Keratinocyte (primary cell): ENCODE data around the gene GLT1D1. TPM values are rescaled to one million over a fixed set of nuclear protein-coding genes. Genes with fewer than 3 reads are reported as not detected.

ENCODE experiments used
- DNase-seq: peaks from one replicate; pipeline ENCODE4 v3.0.0-alpha.2; 2011; ENCODE audit warnings: low read depth, missing footprints, low spot score
- FAIRE-seq: peaks from 2 replicates; lab custom pipeline; 2011; peaks lifted over from hg19 to GRCh38; lab: Jason Lieb, UNC
- H2AFZ ChIP-seq: 2 replicates; pipeline ENCODE4 v1.6.0; 2012; ENCODE audit warnings: low read length, control low read depth, inconsistent platforms; ENCODE audit not compliant: control insufficient read depth
- H3K27ac ChIP-seq: 2 replicates; pipeline ENCODE4 v1.5.1; 2011; ENCODE audit warnings: low read length; ENCODE audit not compliant: control insufficient read depth, insufficient read depth
- H3K27me3 ChIP-seq: 3 replicates; pipeline ENCODE4 v1.6.0; 2011; ENCODE audit warnings: low read length; ENCODE audit not compliant: control insufficient read depth, insufficient read depth; ENCODE audit errors: extremely low read depth
- H3K36me3 ChIP-seq, 2 experiments: 2 replicates in 1 of 2; 3 replicates in 1 of 2; pipeline ENCODE4 v1.5.1; 2011; ENCODE audit warnings: low read length in 2 of 2, mild to moderate bottlenecking in 1 of 2; ENCODE audit not compliant: control insufficient read depth in 2 of 2, insufficient read depth in 2 of 2; ENCODE audit errors: extremely low read depth in 1 of 2
- H3K4me1 ChIP-seq: 3 replicates; pipeline ENCODE4 v1.5.1; 2011; ENCODE audit warnings: low read length; ENCODE audit not compliant: control insufficient read depth, insufficient read depth; ENCODE audit errors: extremely low read depth
- H3K4me2 ChIP-seq: 3 replicates; pipeline ENCODE4 v1.6.0; 2011; ENCODE audit warnings: low read depth, low read length; ENCODE audit not compliant: control insufficient read depth, insufficient read depth; ENCODE audit errors: extremely low read depth
- H3K4me3 ChIP-seq, 3 experiments: fragments of 200-600 bp in 1 of 3; sonication (generic) in 1 of 3; 2 replicates in 2 of 3; 3 replicates in 1 of 3; pipeline ENCODE4 v1.5.1; 2011 to 2016; ENCODE audit warnings: low read length in 3 of 3, mild to moderate bottlenecking in 3 of 3, control low read depth in 2 of 3, inconsistent platforms in 1 of 3, low read depth in 1 of 3, mixed read lengths in 1 of 3, mixed run types in 1 of 3, moderate library complexity in 1 of 3; ENCODE audit not compliant: control insufficient read depth in 2 of 3, insufficient read depth in 2 of 3; ENCODE audit errors: extremely low read depth in 1 of 3
- H3K79me2 ChIP-seq: 2 replicates; pipeline ENCODE4 v1.6.0; 2012; ENCODE audit warnings: low read length; ENCODE audit not compliant: control insufficient read depth, insufficient read depth
- H3K9ac ChIP-seq: 3 replicates; pipeline ENCODE4 v1.6.0; 2011; ENCODE audit warnings: low read length; ENCODE audit not compliant: control insufficient read depth, insufficient read depth; ENCODE audit errors: extremely low read depth
- H3K9me1 ChIP-seq: 3 replicates; pipeline ENCODE4 v1.6.0; 2011; ENCODE audit warnings: low read length; ENCODE audit not compliant: control insufficient read depth, insufficient read depth; ENCODE audit errors: extremely low read depth
- H3K9me3 ChIP-seq: 2 replicates; pipeline ENCODE4 v1.5.1; 2012; ENCODE audit warnings: low read depth, low read length; ENCODE audit not compliant: control insufficient read depth
- H4K20me1 ChIP-seq: 3 replicates; pipeline ENCODE4 v1.6.0; 2011; ENCODE audit warnings: low read length; ENCODE audit not compliant: control insufficient read depth, insufficient read depth; ENCODE audit errors: extremely low read depth
- EZH2 ChIP-seq: IDR thresholded peaks from one replicate; pipeline ENCODE4 v1.6.1; 2012; ENCODE audit warnings: inconsistent platforms, mild to moderate bottlenecking, low read length, moderate library complexity
- dilution Hi-C: fragments of 300-500 bp; cut with MboI; formaldehyde crosslinking; loops from one replicate; pipeline ENCODE4 v1.7.0; 2020; ENCODE audit warnings: low sequenced_read_pairs; ENCODE audit not compliant: extremely low pct_ligation_motif_present
- polyA plus RNA-seq, 5 experiments: library from polyadenylated mRNA; depleted of rRNA in 3 of 5; stranded (reverse) in 3 of 5; stranded (forward) in 1 of 5; unstranded in 1 of 5; fragments of >200 nt; gene quantifications; 1 replicate in 1 of 5; 2 replicates in 3 of 5; 3 replicates in 1 of 5; pipeline versions ENCODE4 v1.2.1 to v1.2.3, GENCODE V29; 2011 to 2012; ENCODE audit warnings: missing spikeins in 2 of 5, low read depth in 1 of 5, low replicate concordance in 1 of 5
- TF ChIP-seq, protein P1 (sequence below), 3 experiments: IDR thresholded peaks in 1 of 3; conservative IDR thresholded peaks in 1 of 3; optimal IDR thresholded peaks in 1 of 3; 2 replicates in 2 of 3; 3 replicates in 1 of 3; pipeline versions ENCODE3 to v1.5.1; 2011; ENCODE audit warnings: low read length in 3 of 3, mild to moderate bottlenecking in 3 of 3, moderate library complexity in 2 of 3, control low read depth in 1 of 3, inconsistent platforms in 1 of 3; ENCODE audit not compliant: insufficient read depth in 2 of 3; ENCODE audit errors: extremely low read depth in 1 of 3

Gene GLT1D1
- polyA plus RNA-seq, 1 donor (not counting 4 experiments of a cell fraction or from before 2014, with no cell fraction given) = not detected

DNA sequence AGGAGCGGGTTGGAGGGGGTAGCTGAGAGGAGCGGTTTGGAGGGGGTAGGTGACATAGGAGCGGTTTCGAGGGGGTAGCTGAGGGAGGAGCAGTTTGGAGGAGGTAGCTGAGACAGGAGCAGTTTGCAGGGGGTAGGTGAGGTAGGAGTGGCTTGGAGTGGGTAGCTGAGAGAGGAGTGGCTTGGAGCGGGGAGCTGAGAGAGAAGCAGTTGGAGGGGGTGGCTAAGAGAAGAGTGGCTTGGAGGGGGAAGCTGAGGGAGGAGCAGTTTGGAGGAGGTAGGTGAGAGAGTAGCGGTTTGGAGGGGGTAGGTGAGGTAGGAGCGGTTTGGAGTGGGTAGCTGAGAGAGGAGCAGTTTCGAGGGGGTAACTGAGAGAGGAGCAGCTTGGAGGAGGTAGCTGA lies 152.1 kb downstream of the GLT1D1 start:
- Histone ChIP-seq H3K4me2 (no peak overlapping the region), H2AFZ (no peak overlapping the region), H3K27ac (no peak overlapping the region), H3K79me2 (no peaks in the 10 kb centered on the region), H3K4me1 (no peaks in the 10 kb centered on the region), H3K36me3 (no peaks in the 10 kb centered on the region), H3K9me1 (no peaks in the 10 kb centered on the region), H3K9me3 (peaks cover 3% of the 10 kb centered on the region), H3K9ac (no peak overlapping the region), H3K27me3 (no peaks in the 10 kb centered on the region), H3K4me3 (no peak overlapping the region), H4K20me1 (no peaks in the 10 kb centered on the region)
- FAIRE-seq (no peak), DNase-seq (no peak)
- dilution Hi-C loops = no loop called here
- TF ChIP-seq EZH2 = no peak
- TF ChIP-seq, protein P1, sequence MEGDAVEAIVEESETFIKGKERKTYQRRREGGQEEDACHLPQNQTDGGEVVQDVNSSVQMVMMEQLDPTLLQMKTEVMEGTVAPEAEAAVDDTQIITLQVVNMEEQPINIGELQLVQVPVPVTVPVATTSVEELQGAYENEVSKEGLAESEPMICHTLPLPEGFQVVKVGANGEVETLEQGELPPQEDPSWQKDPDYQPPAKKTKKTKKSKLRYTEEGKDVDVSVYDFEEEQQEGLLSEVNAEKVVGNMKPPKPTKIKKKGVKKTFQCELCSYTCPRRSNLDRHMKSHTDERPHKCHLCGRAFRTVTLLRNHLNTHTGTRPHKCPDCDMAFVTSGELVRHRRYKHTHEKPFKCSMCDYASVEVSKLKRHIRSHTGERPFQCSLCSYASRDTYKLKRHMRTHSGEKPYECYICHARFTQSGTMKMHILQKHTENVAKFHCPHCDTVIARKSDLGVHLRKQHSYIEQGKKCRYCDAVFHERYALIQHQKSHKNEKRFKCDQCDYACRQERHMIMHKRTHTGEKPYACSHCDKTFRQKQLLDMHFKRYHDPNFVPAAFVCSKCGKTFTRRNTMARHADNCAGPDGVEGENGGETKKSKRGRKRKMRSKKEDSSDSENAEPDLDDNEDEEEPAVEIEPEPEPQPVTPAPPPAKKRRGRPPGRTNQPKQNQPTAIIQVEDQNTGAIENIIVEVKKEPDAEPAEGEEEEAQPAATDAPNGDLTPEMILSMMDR (optimal IDR thresholded peaks at IDR 0.05 in 1 of 3, IDR thresholded peaks at IDR 0.05 in 1 of 3, conservative IDR thresholded peaks at IDR 0.05 in 1 of 3; ENCODE audit: extremely low read depth in 1 of 3, insufficient read depth in 2 of 3, low read length in 3 of 3) = no peak

DNA sequence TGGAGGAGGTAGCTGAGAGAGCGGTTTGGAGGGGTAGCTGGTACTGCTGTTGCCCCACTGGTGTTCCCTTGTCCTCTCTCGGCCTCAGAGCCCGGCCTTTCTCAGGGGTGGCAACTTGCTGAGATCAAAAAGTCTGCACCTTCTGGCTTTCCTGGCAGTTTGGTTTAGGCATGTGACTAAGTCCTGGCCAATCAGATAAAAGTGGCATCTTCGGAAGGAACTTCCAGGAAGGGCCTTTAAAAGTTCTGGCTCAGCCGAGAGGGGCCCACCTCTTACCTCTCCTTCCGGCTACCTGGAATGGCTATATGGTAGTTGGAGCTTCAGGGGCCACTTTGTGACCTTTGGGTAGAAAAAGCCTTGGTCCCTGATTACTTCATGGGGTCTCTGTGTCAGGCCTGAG lies 152.6 kb downstream of the GLT1D1 start:
- Histone ChIP-seq H3K4me2 (no peak overlapping the region), H4K20me1 (no peaks in the 10 kb centered on the region), H3K9me3 (peaks cover 3% of the 10 kb centered on the region), H3K79me2 (no peaks in the 10 kb centered on the region), H3K4me3 (no peak overlapping the region), H3K27ac (no peak overlapping the region), H3K9me1 (no peaks in the 10 kb centered on the region), H3K36me3 (no peaks in the 10 kb centered on the region), H3K27me3 (no peaks in the 10 kb centered on the region), H3K4me1 (no peaks in the 10 kb centered on the region), H2AFZ (no peak overlapping the region), H3K9ac (no peak overlapping the region)
- no peak for TF ChIP-seq EZH2
- TF ChIP-seq, protein P1 (optimal IDR thresholded peaks at IDR 0.05 in 1 of 3, IDR thresholded peaks at IDR 0.05 in 1 of 3, conservative IDR thresholded peaks at IDR 0.05 in 1 of 3; ENCODE audit: extremely low read depth in 1 of 3, insufficient read depth in 2 of 3, low read length in 3 of 3) = no peak
- FAIRE-seq = no peak
- dilution Hi-C loops = no loop called here
- no peak for DNase-seq
